GM21723 (cell line): ENCODE measurements around the gene MARCHF10.

Experiments
- ATAC-seq: cut with Tn5 transposase; IDR thresholded peaks from one replicate; pipeline ENCODE4 v1.9.1; 2021; ENCODE audit warnings: mild to moderate bottlenecking, moderate library complexity; ENCODE audit not compliant: unreplicated experiment

MARCHF10 gene

DNA sequence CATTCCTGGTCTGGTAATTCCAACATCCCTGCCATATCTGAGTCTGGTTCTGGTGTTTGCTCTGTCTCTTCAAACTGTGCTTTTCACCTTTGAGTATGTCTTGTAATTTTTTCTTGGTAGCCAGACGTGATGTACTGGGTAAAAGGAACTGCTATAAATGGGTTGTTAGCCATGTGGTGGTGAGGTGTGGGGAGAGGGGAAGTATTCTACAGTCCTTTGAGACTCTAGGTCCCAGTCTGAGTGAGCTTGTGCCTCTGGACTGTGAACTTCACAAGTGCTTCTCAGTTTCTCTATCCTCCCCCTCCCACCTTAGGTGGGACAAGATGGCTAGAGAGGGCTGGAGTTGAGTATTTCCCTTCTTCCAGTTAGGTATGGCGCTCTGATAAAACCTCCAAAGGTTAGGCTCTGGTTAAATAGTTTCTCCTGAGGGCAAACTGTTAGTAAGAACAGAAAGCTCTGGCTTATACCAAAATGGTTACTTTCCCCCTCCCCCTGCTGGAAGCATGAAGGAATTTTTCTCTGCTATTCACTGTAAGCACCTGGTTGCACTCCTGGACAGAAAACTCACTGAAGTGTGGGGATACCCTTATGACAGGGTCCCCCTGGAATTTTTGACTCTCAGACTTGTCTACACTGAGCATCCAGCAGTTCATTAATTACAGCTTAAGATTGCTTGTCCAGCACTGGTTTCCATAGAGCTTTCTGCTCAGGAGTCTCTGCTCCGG is 87.8 kb downstream of the MARCHF10 start:
- no peak for ATAC-seq

- ATAC-seq, result no peak
Measured at GRCh38 chr17:62719586-62719985, 88.5 kb downstream of the MARCHF10 start.

DNA sequence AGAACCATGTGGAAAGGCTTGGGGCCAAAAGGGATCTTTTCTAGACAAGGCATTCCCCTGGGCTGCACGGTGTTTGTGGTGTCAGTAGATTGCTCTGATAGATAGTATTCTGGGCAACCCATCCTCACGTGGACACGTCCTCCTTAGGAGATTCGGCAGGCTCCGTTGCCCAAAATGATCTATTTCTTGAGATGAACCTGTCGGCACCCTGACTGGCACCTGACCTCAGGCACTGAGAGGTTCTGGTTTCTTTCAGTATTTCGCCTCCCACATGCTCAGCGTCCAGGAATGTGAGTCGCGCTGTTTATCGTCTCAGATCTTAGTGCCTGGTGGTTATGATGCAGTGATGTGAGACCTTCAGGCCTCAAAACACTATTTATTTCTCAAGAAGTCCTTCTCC is 89.7 kb downstream of the MARCHF10 start:
- ATAC-seq, result no peak

GRCh38 chr17:62717889-62718288 is 90.2 kb downstream of the MARCHF10 start:
- no peak for ATAC-seq

DNA sequence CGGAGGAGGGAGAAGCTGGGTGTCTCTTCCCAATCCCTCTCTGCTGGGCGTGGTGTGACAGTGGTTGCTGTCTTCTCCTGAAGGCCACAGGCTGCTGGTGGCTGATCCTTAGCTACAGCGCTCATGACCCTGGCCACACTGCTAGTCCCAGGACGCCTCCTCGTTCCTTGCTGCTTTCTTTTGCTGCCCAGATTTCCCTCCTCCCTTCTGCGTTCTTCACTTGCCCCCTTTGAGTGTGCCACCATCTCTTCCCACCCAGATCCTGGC is 90.6 kb downstream of the MARCHF10 start:
- ATAC-seq, result no peak

GRCh38 chr17:62716834-62717588 is 91.1 kb downstream of the MARCHF10 start:
- ATAC-seq, result no peak

GRCh38 chr17:62715882-62716390 is 92.2 kb downstream of the MARCHF10 start:
- ATAC-seq, result no peak

DNA sequence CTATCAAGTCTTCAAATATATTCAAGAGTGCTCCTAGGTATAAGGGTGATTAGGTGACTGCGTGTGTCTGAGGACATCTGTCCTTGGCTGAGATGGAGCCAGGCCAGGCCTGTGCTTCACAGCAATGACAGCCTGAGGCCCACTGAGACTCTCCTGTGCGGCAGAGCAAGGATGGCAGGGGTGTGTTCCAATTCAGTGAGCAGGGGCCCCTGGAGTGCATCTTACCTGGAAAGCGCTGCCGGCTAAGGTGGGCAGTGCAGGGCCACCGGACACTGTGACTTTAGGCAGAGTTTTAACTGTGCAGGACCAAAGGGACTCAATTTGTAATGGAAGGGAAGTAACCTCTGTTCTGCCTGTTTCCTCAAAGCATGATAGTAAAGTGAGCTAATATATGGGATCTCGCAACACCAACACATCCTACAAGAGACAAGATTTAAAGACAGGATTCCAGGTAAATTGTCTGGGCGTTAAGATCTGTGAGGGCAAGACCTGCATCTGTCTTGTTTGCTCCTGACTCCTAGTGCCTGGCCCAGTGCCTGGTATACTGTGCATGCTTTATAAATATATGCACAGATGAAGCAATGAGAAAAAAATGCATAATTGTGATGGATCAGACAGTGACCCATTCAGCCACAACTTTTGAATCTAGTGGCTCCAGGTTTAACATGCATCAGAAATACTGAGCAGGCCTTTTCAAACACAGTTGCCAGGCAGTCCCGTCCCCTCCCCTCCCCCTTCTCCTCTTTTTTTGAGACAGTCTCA is 93.9 kb downstream of the MARCHF10 start:
- ATAC-seq, result no peak

DNA sequence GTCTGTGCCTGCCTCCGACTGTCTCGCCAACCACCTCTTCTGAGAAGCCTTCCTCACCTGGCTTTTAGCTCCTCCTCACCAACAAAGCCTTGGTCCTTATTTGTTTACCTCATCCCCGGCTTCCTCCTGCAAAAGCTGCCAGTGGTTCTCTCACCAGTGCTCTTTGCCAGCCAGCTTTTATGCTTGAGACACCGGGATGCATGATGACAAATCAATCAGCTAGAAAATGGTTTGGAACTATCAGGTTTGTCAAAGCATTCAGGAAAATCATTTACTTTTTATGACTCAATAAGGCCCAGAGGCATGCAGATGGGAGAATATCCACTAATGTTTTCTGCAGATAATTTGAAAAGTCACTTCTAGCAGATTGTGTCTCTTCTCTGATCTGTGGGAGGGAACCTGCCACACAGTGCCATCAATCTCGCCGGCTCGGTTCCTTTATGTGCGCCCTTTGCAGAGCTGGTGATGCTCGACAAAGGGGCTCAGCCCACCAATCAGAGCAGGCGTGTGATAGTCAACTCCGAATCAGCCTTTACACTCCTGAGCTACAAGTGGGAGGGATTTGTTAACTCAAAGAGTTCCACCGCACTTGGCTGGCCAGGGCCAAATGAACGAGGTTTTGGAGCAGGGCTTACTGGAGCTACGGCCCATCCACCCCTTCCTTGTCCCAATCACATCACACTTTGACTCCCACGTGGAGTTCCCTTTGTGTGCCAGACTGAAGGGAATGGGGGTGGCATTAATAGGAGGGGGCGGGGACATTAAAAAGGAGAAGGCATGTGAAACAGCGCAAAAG is 94.8 kb downstream of the MARCHF10 start:
- no peak for ATAC-seq

DNA sequence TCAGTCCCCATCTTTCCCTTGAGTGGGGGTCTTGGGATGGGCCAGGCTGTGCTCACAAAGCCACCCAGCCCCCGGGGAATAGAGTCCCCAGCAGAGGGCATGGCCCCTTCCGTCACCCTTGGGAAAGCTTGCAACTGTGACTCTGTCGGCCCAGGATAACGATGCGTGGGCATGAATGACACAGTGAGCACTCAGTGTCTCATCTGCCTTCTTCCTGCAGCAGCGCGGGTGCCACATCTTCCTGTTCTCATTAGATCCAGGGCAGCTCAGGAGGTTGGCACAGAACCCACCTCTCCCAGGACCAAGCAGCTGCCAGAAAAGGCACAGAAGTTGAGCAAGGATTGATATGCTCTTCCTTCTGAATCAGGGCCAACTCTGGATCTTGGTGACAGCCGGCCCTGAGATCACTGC is 95.9 kb downstream of the MARCHF10 start:
- ATAC-seq, result no peak

DNA sequence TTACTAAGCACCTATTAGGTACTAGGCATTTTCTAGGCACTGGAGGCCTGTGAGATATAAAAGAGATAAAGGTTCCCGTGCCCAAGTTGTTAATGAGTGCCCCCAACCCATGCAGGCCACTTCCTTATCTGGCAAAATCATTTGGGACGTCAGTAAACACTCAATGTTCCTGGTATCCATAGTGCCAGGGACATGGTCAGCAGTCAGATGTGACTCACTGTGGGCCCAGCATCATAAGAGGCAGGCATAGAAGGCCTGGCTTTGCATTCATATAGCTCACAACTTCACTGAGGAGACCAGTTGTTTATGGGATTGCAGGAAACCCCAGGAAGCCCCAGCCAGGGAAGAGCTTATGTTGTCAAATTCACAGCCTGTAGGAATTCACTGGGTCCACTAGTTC is 99.5 kb downstream of the MARCHF10 start:
- no peak for ATAC-seq

DNA sequence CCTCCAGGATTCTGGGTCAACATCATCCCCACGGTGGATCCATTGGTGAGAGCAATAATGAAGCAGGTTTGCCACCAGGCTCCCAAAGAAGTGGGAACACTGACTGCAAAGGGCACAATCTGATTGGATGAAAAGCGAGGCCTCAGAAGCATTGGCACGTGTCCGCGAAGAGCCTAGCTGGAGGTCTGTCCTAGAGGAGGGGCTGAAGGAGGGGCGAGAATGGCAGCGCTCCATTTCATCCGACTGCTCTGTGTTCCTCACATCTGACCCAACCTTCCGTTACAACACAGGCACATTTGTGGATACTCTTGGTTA is 100.7 kb downstream of the MARCHF10 start:
- ATAC-seq, result no peak

DNA sequence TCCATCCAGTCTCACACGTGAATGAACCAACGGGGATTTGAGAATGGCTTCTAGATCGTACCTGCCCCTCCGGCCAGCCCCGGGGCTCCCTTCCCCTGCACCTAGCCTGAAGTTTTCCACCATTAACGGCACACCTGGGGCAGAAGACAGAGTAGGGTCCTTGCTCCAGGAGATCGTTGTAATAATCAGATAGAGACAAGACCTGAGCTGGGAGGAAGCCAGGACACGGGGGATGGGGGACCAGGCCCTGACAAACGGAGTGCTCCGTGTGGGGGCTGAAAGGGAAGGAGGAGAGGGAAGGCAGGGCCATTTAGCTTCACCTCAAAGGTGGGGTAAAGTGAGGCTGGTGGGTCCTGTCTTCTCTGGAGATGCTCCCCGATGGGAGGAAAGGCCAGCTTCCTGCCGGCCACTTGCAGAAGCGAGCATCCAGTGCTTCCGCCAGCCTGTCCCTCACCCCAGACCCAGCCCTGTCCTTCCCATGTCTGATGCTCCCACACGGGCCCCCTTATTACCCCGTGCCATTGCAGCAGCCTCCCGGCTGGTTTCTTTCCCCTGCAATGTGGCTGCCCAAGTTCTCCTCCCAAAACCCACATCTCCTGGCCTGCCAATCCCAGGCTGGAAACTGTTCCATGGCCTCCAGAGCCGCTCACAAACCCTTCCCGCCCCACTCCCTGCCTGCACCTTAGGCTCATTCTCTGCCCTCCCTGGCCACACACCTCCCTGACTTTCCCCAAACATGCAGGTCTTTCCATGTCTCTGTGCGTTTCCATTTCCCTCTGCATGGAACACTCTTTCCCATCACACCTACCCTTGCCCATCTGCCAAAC is 101.3 kb downstream of the MARCHF10 start:
- no peak for ATAC-seq

- ATAC-seq, result no peak
Measured at GRCh38 chr17:62705778-62706597, 102.1 kb downstream of the MARCHF10 start.

DNA sequence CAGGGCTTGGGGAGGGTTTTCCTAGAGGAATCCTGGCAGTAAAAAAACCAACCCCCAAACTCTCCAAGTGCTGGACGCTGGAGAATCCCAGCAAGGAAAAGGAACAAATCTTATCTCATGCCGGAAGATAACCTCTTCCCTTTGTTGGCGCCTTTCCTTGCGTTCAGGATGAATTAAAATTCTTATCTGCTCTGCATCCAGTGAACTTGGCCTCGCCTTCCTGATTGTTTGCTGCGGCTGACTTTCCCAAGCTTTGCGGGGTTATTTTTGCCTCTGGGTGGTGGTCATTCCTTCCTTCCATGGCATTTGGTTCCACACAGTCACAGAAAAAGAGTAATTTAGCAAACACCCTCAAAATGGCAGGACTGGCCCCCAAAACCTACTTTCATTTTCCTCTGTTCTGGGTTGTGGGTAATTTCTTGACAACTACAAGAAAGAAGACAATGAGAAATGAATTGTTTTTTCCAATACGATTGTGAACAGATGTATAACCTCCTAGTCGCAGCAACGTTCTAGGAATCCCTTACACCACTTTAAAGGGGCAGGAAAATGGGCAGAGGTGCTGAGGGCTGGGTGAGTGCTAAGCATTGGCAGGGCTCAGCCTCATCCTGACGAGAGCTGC is 102.8 kb downstream of the MARCHF10 start:
- no peak for ATAC-seq

DNA sequence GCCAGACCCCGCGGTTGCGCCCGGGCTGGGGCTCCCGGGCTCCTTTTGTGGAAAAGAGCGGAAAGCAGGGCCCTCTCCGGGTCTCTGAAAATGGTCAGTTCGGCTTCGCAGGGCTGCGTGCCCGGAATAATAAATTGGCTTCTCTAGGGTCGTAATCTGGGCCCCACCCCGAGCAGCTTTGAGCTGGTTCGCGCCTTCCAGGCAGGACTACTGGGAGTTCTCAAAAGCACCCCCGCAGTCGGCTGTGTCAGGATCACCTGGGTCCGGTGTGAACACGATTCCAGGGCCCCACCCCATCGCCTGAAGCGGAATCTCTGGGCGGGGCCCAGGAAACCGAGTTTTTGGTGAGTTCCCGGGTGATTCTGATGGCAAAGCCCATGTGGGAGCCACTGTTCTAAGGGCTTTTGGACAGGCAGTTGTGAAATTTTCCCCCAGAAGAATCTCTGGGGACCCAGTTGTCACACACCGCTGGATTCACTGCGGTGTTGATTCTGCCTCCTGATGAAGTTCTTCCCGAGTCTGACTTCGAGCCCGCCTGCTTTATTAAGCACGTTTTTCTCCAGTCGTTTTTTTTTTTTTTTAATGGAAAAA is 103.6 kb downstream of the MARCHF10 start:
- peak; percentile 14 for ATAC-seq

- ATAC-seq, result peak; percentile 84
Measured at GRCh38 chr17:62703776-62704380, 104.2 kb downstream of the MARCHF10 start.

DNA sequence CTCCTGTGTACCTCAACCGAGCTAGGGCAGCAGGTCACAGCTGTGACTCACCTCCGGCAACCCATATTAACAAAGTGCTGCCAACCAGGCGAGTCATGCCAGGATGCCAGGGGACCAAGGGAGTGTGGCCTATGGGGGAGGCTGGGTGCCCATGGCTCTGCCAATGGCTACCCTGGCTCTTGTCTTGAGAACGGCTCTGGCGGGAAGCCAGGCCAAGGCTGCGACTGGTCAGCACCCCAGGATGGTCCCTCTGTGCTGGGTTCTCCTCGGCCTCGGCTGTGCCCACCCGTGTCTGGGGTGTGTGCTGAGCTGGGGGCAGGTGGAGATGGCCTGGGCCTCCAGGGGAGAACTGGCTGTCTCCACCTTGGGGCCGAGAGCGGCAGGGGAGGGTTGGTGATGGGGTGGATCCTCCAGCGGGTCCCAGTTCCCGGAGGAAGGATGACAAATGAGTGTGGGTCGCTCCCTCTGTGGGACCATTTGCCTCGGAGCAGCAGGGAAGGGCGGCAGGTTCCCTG is 104.8 kb downstream of the MARCHF10 start:
- ATAC-seq, result peak; percentile 22
